Fibroblast of skin of abdomen (primary cell): ENCODE results near the gene INTS7.
"Not testable (repeated sequence)": the region's sequence is repeated elsewhere in the genome, so short reads cannot be mapped to it uniquely, and the experiment has no call there.

Experiments used
- DNase-seq: peaks from one replicate; pipeline ENCODE4 v3.0.0-alpha.2; 2013

The INTS7 gene

DNA sequence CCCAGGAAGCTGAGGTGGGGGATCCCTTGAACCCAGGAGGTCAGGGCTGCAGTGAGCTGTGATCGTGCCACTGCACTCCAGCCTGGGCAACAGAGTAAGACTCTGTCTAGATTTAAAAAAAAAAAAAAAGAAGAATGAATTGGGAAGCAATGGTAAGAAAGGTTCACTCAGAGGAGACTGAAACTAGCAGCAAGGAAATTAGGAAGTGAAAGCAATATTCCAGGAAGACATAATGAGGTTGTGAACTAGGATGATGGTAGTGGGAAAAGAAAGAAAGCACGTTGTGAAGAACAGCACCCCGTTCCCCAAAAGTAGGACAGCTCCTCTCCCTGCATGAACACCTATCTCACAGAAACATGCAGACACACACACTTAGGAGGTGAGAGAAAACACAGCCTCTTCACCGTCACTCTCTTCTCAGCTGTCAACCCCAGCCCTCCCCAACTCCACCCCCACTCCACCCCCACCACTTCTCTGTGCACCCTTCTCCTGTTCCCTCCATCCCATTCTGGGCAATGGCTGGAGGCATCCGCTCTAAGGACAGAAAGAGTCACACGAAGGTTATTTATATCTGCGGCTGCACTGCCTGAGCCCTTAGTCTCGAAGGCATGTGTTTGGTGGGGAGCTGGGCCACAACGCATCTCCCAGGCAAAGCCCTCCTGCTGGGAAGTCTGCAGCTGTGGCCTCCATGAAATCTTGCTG, 103.0 kb downstream of the INTS7 start:
- no peak for DNase-seq

- DNase-seq: no peak
Measured at GRCh38 chr1:211929683-211930082, 105.7 kb downstream of the INTS7 start.

DNA sequence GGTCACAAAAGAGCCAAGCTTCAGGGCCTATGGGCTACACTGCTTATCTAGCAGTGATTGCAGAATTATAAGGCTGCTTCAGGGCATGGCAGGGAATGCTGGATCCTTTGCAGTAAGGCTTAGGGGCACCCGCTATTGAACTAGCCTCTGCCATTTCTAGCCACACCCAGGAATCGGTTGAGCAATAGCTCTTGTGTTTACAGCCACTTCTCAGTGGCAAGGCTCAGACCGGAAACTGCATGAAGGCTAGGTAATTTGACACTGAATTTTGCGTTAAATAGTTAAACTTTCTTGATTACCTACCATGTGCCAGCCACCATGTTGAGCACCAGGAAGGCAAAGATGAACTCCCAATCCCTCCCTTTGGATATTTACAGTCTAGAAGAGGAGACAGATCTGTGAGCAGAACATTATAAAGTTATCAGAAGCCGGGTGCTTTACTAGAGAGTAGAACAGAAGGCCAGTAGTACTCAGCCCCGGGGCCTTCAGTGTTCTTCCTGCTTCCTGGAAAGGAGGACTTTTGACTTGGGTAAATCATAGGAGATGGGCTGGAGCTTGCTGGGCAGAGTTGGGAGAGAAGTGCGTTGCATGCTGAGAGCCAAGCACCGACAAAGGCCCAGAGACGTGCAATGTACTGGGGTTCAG, 106.2 kb downstream of the INTS7 start:
- DNase-seq: no peak

GRCh38 chr1:211928290-211928801, 107.0 kb downstream of the INTS7 start:
- DNase-seq: no peak

GRCh38 chr1:211925016-211925415, 110.3 kb downstream of the INTS7 start:
- DNase-seq: no peak

- no peak for DNase-seq
Measured at GRCh38 chr1:211924256-211924655, 111.1 kb downstream of the INTS7 start.

GRCh38 chr1:211923095-211923494, 112.3 kb downstream of the INTS7 start:
- DNase-seq: no peak

- no peak for DNase-seq
Measured at GRCh38 chr1:211921579-211922095, 113.7 kb downstream of the INTS7 start.

- no peak for DNase-seq
Measured at GRCh38 chr1:211920602-211921226, 114.6 kb downstream of the INTS7 start.

GRCh38 chr1:211920141-211920572, 115.2 kb downstream of the INTS7 start:
- peak; percentile 18 for DNase-seq

DNA sequence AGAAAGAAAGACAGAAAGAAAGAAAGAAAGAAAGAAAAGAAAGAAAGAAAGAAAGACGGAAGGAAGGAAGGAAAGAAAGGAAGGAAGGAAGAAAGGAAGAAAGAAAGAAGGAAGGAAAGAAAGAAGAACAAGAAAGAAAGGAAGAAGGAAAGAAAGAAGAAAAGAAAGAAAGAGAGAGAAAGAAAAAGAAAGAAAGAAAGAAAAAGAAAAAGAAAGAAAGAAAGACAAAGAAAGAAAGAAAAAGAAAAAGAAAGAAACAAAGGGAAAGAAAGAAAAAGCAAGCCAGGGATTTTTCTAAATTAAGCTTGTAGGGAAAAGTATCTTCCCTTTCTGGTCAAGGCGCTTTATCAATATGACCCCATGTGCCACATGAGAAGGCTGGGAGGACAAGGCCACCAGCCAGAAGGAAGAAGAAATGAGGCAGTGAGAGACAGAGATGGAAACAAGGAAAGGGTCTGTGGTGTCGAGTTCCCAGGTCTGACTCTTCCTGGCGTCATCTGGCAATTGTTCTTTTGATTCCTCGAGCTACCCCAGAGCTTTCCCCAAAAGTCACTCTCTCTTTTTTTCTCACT, 116.4 kb downstream of the INTS7 start:
- DNase-seq: no peak

DNA sequence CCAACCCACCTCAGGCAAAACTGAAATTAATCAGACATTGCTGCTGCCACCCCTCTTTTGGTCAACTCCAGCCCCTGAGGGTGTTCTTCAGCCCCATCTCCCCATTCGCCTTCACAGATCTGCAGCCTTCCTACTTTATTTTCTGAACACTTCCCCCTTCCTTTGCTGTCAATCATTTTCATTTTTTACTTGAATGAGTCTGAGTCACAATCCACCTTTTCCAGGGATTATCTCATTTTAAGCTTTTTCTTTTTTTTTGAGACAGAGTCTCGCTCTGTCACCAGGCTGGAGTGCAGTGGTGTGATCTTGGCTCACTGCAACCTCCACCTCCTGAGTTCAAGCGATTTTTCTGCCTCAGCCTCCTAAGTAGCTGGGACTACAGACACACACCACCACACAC, 118.9 kb downstream of the INTS7 start:
- DNase-seq: not testable (repeated sequence)

- no peak for DNase-seq
Measured at GRCh38 chr1:211915924-211916323, 119.4 kb downstream of the INTS7 start.

- no peak for DNase-seq
Measured at GRCh38 chr1:211912844-211913432, 122.4 kb downstream of the INTS7 start.

- no peak for DNase-seq
Measured at GRCh38 chr1:211912038-211912437, 123.3 kb downstream of the INTS7 start.

DNA sequence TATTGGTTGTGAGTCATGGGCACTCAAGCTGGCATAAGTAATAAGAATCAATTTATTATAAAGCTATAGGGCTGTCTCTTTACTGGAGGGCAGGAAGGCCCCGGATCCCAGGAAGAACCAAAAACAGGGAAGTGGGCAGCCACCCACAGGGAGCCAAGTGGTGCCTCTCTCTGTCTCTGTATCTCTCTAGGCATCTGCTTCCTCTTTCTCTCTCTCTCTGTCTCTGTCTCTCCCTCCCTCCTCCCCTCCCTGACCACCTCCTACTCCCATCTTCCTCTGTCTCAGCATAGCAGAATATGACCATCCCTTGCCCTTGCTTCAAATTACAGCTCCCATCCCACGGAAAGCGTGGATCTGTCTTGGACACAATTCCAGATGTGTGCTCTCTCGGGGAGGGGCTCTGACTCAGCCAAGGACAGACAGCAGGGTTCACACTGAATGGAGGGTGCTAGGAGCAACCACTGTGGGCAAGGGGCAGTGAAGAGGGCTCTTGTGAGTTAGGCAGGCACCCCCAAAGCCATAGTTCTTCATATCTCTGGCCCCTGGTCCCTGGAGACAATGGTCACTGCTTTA, 124.4 kb downstream of the INTS7 start:
- no peak for DNase-seq

- DNase-seq: no peak
Measured at GRCh38 chr1:211910113-211910884, 125.1 kb downstream of the INTS7 start.

GRCh38 chr1:211909395-211909794, 126.0 kb downstream of the INTS7 start:
- no peak for DNase-seq

GRCh38 chr1:211908951-211909350, 126.4 kb downstream of the INTS7 start:
- no peak for DNase-seq

DNA sequence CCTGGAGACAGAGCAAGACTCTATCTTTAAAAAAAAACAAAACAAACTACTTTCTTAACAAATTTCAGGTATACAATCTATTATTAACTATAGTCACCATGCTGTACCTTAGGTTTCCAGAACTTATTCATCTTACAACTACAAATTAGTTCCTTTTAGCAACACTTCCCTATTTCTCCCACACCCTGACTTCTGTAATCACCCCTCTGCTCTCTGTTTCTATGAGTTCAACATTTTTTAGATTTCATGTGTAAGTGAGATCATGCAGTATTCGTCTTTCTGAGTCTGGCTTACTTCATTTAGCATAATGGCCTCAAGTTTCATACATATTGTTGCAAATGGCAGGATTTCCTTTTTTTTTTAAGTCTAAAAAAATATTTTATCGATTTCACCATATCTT, 126.9 kb downstream of the INTS7 start:
- no peak for DNase-seq

DNA sequence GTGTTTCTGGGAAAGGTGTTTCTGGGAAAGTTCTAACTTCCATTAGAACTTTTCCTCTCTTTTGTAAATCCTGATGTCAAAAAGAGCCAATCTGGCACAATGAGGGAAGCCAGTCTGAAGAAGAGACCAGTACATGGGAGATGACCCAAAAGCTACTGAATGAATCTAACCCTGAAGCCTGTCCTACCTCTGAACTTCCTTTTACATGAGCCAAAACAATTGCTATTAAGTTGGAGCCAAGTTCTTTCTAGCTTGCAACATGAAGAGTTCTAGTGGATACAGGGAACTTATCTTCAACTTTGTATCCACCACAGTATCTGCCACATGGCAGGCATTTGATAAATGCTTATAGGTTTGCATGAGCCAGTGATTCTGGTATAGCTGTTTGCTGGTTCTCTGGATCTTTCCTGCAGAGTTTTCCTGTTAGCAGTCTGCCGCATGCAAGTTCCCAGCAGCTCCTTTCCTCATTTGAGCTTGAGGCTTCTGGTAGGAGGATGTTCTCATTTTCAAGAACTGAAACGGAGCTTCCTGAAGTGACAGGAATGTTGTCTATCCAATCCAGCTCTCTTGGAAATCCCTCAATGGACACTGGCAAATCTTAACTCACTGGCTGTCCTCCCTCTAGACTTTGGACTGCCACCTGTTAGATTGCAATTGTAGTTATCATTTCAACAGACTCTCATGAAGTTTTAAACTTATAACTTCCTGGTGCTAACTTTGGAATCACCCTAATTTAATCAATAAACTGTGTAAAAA, 131.7 kb downstream of the INTS7 start:
- no peak for DNase-seq
